ENCODE data around the gene SRCIN1.

- TF ChIP-seq PATZ1 (CRISPR knock-in tag; IDR thresholded peaks at IDR 0.05; ENCODE audit: borderline replicate concordance): no peak
- TF ChIP-seq CREB5 (CRISPR knock-in tag; IDR thresholded peaks at IDR 0.05; ENCODE audit: low read depth): no peak
- TF ChIP-seq ZC3H10 (CRISPR knock-in tag; IDR thresholded peaks at IDR 0.05): no peak
- TF ChIP-seq ZFP3 (CRISPR knock-in tag; IDR thresholded peaks at IDR 0.05): no peak
- no peak for TF ChIP-seq ZNF565 (CRISPR knock-in tag; conservative IDR thresholded peaks at IDR 0.05; ENCODE audit: low read depth)
- no peak for TF ChIP-seq RARB (CRISPR knock-in tag; IDR thresholded peaks at IDR 0.05)
- TF ChIP-seq ZFP30 (CRISPR knock-in tag; IDR thresholded peaks at IDR 0.05): no peak
- TF ChIP-seq CSDC2 (CRISPR knock-in tag; IDR thresholded peaks at IDR 0.05): no peak
- TF ChIP-seq ZNF8 (CRISPR knock-in tag; IDR thresholded peaks at IDR 0.05): no peak
- TF ChIP-seq ESRRG (CRISPR knock-in tag; IDR thresholded peaks at IDR 0.05): no peak
Observed at GRCh38 chr17:38594152-38594551, 11.6 kb downstream of the SRCIN1 start.

Measured in SK-N-SH treated with all-trans-retinoic acid at 6 μM for 48 hours (cell line).